Measurements from ENCODE around the gene PRDM5.

DNA sequence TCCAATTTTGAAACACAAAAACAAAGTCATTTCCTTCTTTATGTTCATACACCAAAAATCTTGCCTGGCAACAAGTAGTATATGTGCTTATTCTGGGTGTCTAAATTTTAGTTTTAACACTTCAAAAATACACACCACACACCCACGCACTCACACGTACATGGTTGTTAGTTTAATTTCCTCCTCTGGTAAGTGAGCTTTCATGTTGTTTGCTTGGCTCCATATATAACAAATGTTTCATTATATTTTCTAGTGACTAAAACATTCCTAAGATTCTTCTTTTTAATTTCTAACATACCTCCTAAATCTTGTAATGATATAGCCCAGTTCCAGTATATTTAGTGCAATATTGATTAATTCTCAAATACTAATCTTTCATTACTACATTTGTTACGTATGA, 80.9 kb downstream of the PRDM5 start:
- TF ChIP-seq, protein P1, sequence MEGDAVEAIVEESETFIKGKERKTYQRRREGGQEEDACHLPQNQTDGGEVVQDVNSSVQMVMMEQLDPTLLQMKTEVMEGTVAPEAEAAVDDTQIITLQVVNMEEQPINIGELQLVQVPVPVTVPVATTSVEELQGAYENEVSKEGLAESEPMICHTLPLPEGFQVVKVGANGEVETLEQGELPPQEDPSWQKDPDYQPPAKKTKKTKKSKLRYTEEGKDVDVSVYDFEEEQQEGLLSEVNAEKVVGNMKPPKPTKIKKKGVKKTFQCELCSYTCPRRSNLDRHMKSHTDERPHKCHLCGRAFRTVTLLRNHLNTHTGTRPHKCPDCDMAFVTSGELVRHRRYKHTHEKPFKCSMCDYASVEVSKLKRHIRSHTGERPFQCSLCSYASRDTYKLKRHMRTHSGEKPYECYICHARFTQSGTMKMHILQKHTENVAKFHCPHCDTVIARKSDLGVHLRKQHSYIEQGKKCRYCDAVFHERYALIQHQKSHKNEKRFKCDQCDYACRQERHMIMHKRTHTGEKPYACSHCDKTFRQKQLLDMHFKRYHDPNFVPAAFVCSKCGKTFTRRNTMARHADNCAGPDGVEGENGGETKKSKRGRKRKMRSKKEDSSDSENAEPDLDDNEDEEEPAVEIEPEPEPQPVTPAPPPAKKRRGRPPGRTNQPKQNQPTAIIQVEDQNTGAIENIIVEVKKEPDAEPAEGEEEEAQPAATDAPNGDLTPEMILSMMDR (IDR thresholded peaks at IDR 0.05; ENCODE audit: low read depth, low read length) = no peak
- TF ChIP-seq POLR2A (IDR thresholded peaks at IDR 0.05; ENCODE audit: extremely low read depth, insufficient read length) (no peak), MYC (IDR thresholded peaks at IDR 0.05; ENCODE audit: low read depth, low read length) (no peak)
- TF ChIP-seq, protein P2, sequence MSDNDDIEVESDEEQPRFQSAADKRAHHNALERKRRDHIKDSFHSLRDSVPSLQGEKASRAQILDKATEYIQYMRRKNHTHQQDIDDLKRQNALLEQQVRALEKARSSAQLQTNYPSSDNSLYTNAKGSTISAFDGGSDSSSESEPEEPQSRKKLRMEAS (IDR thresholded peaks at IDR 0.05; ENCODE audit: low read depth, low read length) = no peak

Data from NB4 (cell line).